Left ventricle myocardium inferior (tissue), 1 donor: ENCODE data around the gene FILIP1L. TPM values are rescaled to one million over a fixed set of nuclear protein-coding genes. Genes with fewer than 3 reads are reported as not detected.

Experiments used
- DNase-seq: peaks from one replicate; pipeline ENCODE4 v3.0.0-alpha.2; 2020
- H3K27ac ChIP-seq: fragments of 200-600 bp; replicated peaks from 2 replicates; pipeline ENCODE4 v1.8.0; 2021
- H3K27me3 ChIP-seq: fragments of 200-600 bp; 2 replicates; pipeline ENCODE4 v1.8.0; 2021; ENCODE audit warnings: low read depth
- H3K36me3 ChIP-seq: fragments of 200-600 bp; 2 replicates; pipeline ENCODE4 v1.8.0; 2021
- H3K4me1 ChIP-seq: fragments of 200-600 bp; 2 replicates; pipeline ENCODE4 v1.8.0; 2021
- H3K4me3 ChIP-seq: fragments of 200-600 bp; 2 replicates; pipeline ENCODE4 v1.8.0; 2021; ENCODE audit warnings: mild to moderate bottlenecking, moderate library complexity
- H3K9me3 ChIP-seq: fragments of 200-600 bp; replicated peaks from 2 replicates; pipeline ENCODE4 v1.8.0; 2021
- CTCF ChIP-seq: fragments of 200-600 bp; IDR thresholded peaks from 2 replicates; pipeline ENCODE4 v1.8.0; 2021; ENCODE audit warnings: antibody characterized with exemption, mild to moderate bottlenecking, borderline replicate concordance
- intact Hi-C: fragments of 100-400 bp; cut with micrococcal nuclease; formaldehyde crosslinking; loops from one replicate; pipeline ENCODE4 v1.11.0; 2022
- total RNA-seq: library from RNA; stranded (reverse); fragmentation: NEBNext Ultra II Directional; extraction: Animal tissue kit (Norgen Biotek cat#: 25700); gene quantifications from one replicate; pipeline ENCODE4 v1.2.1, GENCODE V29; 2021
- donor health status: DM: no; HTN: yes; CAD: no; lungs with severe emphysema.

The FILIP1L gene
- total RNA-seq, 1 donor from 2014 or later: 84.9 TPM

GRCh38 chr3:99943931-99944761, 170.2 kb downstream of the FILIP1L start:
- no peaks in the 10 kb centered on the region for H3K9me3 ChIP-seq
- no peak for TF ChIP-seq CTCF
- intact Hi-C loops: loop anchor here (10.0 kb wide), 1 partner anchor 99 kb away; no protein-coding TSS in a partner anchor
- peak overlapping the region; percentile 36 for H3K27ac ChIP-seq
- no peaks in the 10 kb centered on the region for H3K27me3 ChIP-seq
- no peak overlapping the region for H3K4me3 ChIP-seq
- no peaks in the 10 kb centered on the region for H3K36me3 ChIP-seq
- no peak for DNase-seq
- peaks cover 61% of the 10 kb centered on the region for H3K4me1 ChIP-seq

- Histone ChIP-seq H3K36me3 (no peaks in the 10 kb centered on the region), H3K9me3 (no peaks in the 10 kb centered on the region), H3K4me1 (peaks cover 68% of the 10 kb centered on the region), H3K27ac (no peak overlapping the region), H3K4me3 (no peak overlapping the region), H3K27me3 (no peaks in the 10 kb centered on the region)
- no peak for TF ChIP-seq CTCF
- intact Hi-C loops: loop anchor here (10.0 kb wide), 1 partner anchor 96 kb away; no protein-coding TSS in a partner anchor
- no peak for DNase-seq
Observed at GRCh38 chr3:99941211-99941610, 173.1 kb downstream of the FILIP1L start.

GRCh38 chr3:99940350-99940749, 174.0 kb downstream of the FILIP1L start:
- intact Hi-C loops: loop anchor here (10.0 kb wide), 1 partner anchor 96 kb away; no protein-coding TSS in a partner anchor
- Histone ChIP-seq H3K27ac (peak overlapping the region; percentile 7), H3K27me3 (no peaks in the 10 kb centered on the region), H3K4me3 (no peak overlapping the region), H3K36me3 (no peaks in the 10 kb centered on the region), H3K4me1 (peaks cover 68% of the 10 kb centered on the region), H3K9me3 (no peaks in the 10 kb centered on the region)
- no peak for DNase-seq
- no peak for TF ChIP-seq CTCF

GRCh38 chr3:99939876-99940275, 174.4 kb downstream of the FILIP1L start:
- Histone ChIP-seq H3K27ac (peak overlapping the region; percentile 7), H3K4me1 (peaks cover 68% of the 10 kb centered on the region), H3K27me3 (no peaks in the 10 kb centered on the region), H3K4me3 (no peak overlapping the region), H3K9me3 (no peaks in the 10 kb centered on the region), H3K36me3 (no peaks in the 10 kb centered on the region)
- DNase-seq: no peak
- intact Hi-C loops: loop anchor here (10.0 kb wide), 1 partner anchor 95 kb away; no protein-coding TSS in a partner anchor
- no peak for TF ChIP-seq CTCF

- H3K4me1 ChIP-seq: peaks cover 66% of the 10 kb centered on the region
Observed at GRCh38 chr3:99938270-99938911, 175.9 kb downstream of the FILIP1L start.

More at GRCh38 chr3:99938270-99938911, 175.9 kb downstream of the FILIP1L start:
- no peak overlapping the region for H3K4me3 ChIP-seq
- TF ChIP-seq CTCF: no peak
- no peaks in the 10 kb centered on the region for H3K27me3 ChIP-seq
- intact Hi-C loops: no loop called here
- peak overlapping the region; percentile 7 for H3K27ac ChIP-seq
- no peaks in the 10 kb centered on the region for H3K9me3 ChIP-seq
- no peak for DNase-seq
- H3K36me3 ChIP-seq: no peaks in the 10 kb centered on the region
